Activated CD8-positive, alpha-beta memory T cell treated with anti-CD3 and anti-CD28 coated beads, Interleukin-2, amount 50 U/mL, for 4 hours (primary cell): ENCODE results near the gene DSP.
A peak's percentile ranks its signal among the peaks of the same experiment; 100 is the strongest.

Experiments
- DNase-seq: peaks from one replicate; pipeline ENCODE4 v3.0.0-alpha.2; 2020

DSP gene

DNA sequence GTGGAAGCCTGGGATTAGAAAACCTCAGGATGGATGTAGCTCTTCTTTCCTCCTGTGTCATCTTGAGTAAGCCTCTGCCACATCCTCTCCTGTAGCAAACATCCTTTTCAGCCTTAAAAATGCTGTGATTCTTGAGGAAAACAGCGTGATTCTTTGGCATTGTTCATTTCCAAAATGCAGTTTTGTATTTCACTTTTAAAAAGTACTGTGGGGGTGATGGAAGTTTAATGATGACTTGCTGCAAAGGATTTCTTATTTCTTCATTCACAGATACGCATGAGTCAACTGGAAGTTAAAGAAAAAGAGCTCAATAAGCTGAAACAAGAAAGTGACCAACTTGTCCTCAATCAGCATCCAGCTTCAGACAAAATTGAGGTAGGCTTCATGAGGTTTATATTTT, 24.6 kb downstream of the DSP start:
- no peak for DNase-seq

- DNase-seq: no peak
Measured at GRCh38 chr6:7566617-7567173, 25.2 kb downstream of the DSP start.

DNA sequence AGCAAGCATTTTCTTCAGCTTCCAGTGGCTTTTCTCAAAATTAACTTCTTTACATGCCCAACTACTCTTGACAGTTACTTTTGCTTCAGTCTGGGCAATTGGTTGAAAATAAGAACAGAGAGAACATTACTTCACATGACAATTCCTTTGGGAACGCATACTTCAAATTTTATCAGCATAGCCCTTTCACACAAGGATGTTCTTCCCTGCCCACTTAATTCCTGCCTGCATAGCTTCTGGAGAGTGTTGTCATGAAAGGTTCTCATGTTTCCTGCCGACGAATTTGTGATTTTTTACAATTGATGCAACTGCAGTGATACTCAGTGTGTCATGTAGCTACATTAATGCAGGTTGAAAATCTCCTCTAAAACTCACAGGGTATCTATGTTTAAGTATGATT, 26.6 kb downstream of the DSP start:
- DNase-seq: no peak

GRCh38 chr6:7569082-7569481, 27.6 kb downstream of the DSP start:
- DNase-seq: no peak

DNA sequence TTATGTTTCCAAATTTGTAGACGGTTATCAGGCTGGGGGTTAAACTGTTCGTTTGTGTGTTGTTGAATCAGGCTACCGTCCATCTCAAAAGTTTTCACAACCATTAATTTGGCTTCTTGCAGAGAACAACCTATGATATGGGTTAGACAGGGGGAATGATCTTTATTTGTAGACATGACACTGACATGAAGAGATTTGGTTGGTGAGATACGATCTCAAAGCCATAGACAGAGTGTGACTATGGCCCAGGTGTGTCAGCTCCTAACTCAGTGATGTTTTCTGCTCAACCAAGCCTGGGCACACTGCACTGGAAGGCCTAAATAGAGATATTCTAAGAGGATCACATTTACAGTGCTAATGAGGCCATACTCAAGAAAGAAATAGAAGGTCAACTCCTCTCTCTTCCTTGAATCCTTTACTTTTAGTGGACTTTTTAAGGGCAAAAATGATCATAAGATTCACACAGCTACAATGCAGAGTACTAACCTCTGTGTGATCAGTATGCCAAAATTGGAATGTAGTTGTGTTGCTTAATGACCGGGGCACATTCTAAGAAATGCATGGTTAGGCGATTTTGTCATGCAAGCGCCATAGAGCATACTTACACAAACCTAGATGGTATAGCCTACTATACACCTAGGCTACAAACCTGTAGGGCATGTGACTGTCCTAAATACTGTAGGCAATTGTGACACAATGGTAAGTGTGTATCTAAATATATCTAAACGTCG, 30.9 kb downstream of the DSP start:
- no peak for DNase-seq

DNA sequence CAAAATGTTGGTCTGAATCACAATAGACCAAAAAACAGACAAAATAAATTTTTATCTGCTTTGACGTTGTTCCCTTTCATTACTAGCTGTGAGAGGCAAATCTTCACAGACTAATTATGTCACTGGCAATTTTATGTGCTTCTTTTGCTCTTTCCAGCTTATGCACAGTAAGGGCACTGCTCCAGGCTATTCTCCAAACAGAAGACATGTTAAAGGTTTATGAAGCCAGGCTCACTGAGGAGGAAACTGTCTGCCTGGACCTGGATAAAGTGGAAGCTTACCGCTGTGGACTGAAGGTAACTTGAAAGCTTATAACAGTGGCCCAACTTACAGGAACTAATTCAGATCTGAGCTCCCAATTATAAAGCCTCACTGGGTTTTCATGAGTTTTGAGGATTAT, 33.0 kb downstream of the DSP start:
- no peak for DNase-seq

GRCh38 chr6:7578516-7578915, 37.0 kb downstream of the DSP start:
- no peak for DNase-seq

GRCh38 chr6:7578931-7579330, 37.5 kb downstream of the DSP start:
- DNase-seq: no peak

DNA sequence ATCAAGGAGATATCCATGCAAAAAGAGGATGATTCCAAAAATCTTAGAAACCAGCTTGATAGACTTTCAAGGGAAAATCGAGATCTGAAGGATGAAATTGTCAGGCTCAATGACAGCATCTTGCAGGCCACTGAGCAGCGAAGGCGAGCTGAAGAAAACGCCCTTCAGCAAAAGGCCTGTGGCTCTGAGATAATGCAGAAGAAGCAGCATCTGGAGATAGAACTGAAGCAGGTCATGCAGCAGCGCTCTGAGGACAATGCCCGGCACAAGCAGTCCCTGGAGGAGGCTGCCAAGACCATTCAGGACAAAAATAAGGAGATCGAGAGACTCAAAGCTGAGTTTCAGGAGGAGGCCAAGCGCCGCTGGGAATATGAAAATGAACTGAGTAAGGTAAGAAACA, 38.4 kb downstream of the DSP start:
- DNase-seq: no peak

- DNase-seq: no peak
Measured at GRCh38 chr6:7580537-7580926, 39.1 kb downstream of the DSP start.

- no peak for DNase-seq
Measured at GRCh38 chr6:7580927-7581618, 39.6 kb downstream of the DSP start.

- no peak for DNase-seq
Measured at GRCh38 chr6:7585287-7585930, 43.9 kb downstream of the DSP start.

GRCh38 chr6:7587631-7588100, 46.2 kb downstream of the DSP start:
- no peak for DNase-seq

DNA sequence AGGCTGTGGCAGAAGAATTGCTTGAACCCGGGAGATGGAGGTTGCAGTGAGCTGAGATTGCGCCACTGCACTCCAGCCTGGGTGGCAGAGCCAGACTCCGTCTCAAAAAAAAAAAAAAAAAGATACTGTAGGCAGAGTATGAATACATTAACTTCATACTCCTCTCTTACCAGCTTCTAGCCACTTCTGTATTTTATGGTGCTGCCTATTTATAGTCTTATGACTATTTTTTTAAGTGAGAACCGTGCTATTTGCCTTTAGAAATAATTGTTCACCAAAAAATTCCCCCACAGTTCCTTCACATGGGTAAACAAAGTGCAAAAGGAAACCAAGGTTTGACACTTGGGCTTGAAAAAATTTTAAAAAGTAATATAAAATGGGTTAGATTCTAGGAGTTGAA, 47.0 kb downstream of the DSP start:
- no peak for DNase-seq

DNA sequence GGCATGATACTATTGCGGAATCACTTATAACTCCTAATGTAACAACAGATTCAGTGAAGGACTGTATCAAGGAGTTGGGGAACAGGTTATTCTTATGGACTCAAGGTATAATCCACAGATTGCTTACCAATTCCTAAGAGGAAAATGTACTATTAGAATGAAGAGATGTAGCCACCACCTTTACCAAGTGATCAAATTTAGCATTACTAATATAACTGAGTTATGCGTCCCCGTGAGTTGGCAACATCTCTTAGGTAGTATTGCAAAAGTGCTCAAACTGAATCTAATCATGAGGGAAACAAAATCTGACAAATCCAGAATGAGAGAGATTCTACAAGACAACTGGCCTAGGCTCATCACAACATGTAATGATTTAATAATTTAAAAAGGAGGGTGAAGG, 47.8 kb downstream of the DSP start:
- DNase-seq: no peak

- peak; percentile 92 for DNase-seq
Measured at GRCh38 chr6:7589949-7590917, 48.8 kb downstream of the DSP start, which contains the start of gene SNRNP48. SNRNP48 (plus strand) TSS chr6:7590198; CDS start chr6:7590258, 60 bp downstream.

- DNase-seq: no peak
Measured at GRCh38 chr6:7590918-7591302, 49.4 kb downstream of the DSP start.

DNA sequence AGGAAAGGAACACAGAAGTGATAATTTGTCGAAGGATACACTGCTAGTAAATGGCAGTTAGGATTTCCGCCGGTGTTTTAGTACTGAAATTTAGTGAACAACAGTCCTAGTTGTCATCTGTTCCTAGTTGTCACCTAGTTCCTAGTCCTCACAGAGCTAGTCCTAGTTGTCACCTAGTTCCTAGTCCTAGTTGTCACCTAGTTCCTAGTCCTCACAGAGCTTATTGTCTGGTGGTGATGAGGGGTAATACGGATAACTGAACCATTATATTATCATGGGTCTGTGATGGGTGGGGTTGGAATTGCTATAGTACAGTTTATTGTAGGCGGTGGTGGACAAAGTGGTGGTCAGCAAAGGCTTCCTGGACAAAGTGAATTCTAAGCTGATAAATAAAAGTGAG, 50.3 kb downstream of the DSP start:
- DNase-seq: no peak

GRCh38 chr6:7593229-7593628, 51.8 kb downstream of the DSP start:
- no peak for DNase-seq

DNA sequence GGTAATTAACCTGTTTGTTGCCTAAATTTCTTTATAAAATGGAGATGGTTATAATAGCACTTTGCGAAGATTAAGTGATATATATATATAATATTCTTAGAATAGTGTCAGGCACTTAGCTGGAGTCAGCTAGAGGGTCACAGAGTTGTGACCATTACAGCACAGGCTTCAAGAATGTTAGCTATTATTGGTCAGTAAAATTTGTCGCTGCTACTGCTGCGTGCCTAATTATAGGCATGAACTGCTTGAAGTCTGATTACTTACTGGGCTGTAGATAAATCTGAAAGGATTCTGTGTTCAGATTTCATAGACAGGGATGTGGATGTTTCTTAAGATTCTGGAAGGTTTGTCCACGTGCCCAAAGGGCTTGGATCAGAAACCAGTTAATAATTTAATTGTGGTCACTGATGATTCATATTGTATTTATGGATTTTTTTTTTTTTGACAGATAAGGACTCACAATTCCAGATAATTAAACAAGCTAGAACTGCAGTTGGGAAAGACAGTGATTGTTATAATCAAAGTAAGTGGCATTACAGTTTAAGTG, 53.2 kb downstream of the DSP start:
- DNase-seq: no peak

GRCh38 chr6:7604003-7604402, 62.5 kb downstream of the DSP start:
- no peak for DNase-seq

- no peak for DNase-seq
Measured at GRCh38 chr6:7604506-7604905, 63.0 kb downstream of the DSP start.
